ENCODE results near the gene RGS1. TPM values are rescaled to one million over a fixed set of nuclear protein-coding genes. Genes with fewer than 3 reads are reported as not detected.

The RGS1 gene
- total and polyA plus RNA-seq, 11 donors = 0.28 to 20.4 (median 1.1) TPM; not detected in 1

GRCh38 chr1:192615055-192615454 is 39.5 kb downstream of the RGS1 start:
- Histone ChIP-seq H3K36me3 (no peaks in the 10 kb centered on the region), H3K9me3 (no peaks in the 10 kb centered on the region), H3K4me3 (no peak overlapping the region), H3K27ac (no peak overlapping the region), H3K27me3 (no peaks in the 10 kb centered on the region), H3K4me1 (no peaks in the 10 kb centered on the region)
- intact Hi-C loops (cut with DNase I) = loop anchor here in 4 of 10 donors (10.0 kb wide), 4 partner anchors 190 to 410 kb away; partner anchors contain the start of gene RGS2 (in 2 of the 4)
- no peak for ATAC-seq
- no peak for DNase-seq
- WGBS, 4 donors = 93 to 100% (median 98%) methylated on average over 1 of the region's 1 CpG
- TF ChIP-seq CTCF (IDR thresholded peaks at IDR 0.05) = no peak
- no peak for TF ChIP-seq POLR2A (IDR thresholded peaks at IDR 0.05)

- DNase-seq = no peak
- H3K27ac ChIP-seq = no peak overlapping the region
These were observed 44.6 kb downstream of the RGS1 start for GRCh38 chr1:192620071-192620635.

GRCh38 chr1:192626366-192627179 is 51.0 kb downstream of the RGS1 start:
- no peaks in the 10 kb centered on the region for H3K36me3 ChIP-seq
- H3K4me3 ChIP-seq = no peak overlapping the region
- H3K27me3 ChIP-seq = no peaks in the 10 kb centered on the region
- DNase-seq (no peak), ATAC-seq (peak in 3 of 4 donors; percentile 45 to 75 (median 74))
- H3K4me1 ChIP-seq = peaks cover 0 to 35% (median 12%) of the 10 kb centered on the region in 12 donors
- no peak overlapping the region for H3K27ac ChIP-seq
- intact Hi-C loops (cut with DNase I) = loop anchor here in 2 of 10 donors (5.0 to 10.0 kb wide), 2 partner anchors 178 to 181 kb away; partner anchors contain the start of gene RGS2 (in 2 of the 2)
- TF ChIP-seq POLR2A (IDR thresholded peaks at IDR 0.05) (no peak), CTCF (IDR thresholded peaks at IDR 0.05) (no peak)
- WGBS, 4 donors = 21 to 31% (median 28%) methylated on average over 3 of the region's 3 CpGs
- peaks cover 0 to 5% (median 0%) of the 10 kb centered on the region in 12 donors for H3K9me3 ChIP-seq

More at GRCh38 chr1:192620071-192620635, 44.6 kb downstream of the RGS1 start:
- Histone ChIP-seq H3K9me3 (peaks cover 0 to 5% (median 0%) of the 10 kb centered on the region in 12 donors), H3K27me3 (no peaks in the 10 kb centered on the region), H3K4me3 (no peak overlapping the region), H3K36me3 (no peaks in the 10 kb centered on the region), H3K4me1 (no peaks in the 10 kb centered on the region)
- ATAC-seq = no peak
- intact Hi-C loops (cut with DNase I) = loop anchor here in 1 of 10 donors (10.0 kb wide), 1 partner anchor 185 kb away; the partner anchor contains the start of gene RGS2
- TF ChIP-seq CTCF (IDR thresholded peaks at IDR 0.05) = no peak

- intact Hi-C loops (cut with DNase I) = loop anchor here in 2 of 10 donors (5.0 to 10.0 kb wide), 2 partner anchors 177 to 179 kb away; partner anchors contain the start of gene RGS2 (in 2 of the 2)
- Histone ChIP-seq H3K27ac (no peak overlapping the region), H3K36me3 (no peaks in the 10 kb centered on the region), H3K9me3 (no peaks in the 10 kb centered on the region), H3K4me3 (no peak overlapping the region), H3K4me1 (peaks cover 0 to 35% (median 12%) of the 10 kb centered on the region in 12 donors), H3K27me3 (no peaks in the 10 kb centered on the region)
- no peak for ATAC-seq
- no peak for TF ChIP-seq POLR2A (IDR thresholded peaks at IDR 0.05)
- no peak for TF ChIP-seq CTCF (IDR thresholded peaks at IDR 0.05)
- WGBS, 4 donors = 68 to 79% (median 73%) methylated on average over 5 of the region's 5 CpGs
- no peak for DNase-seq
These were observed 52.3 kb downstream of the RGS1 start for GRCh38 chr1:192627901-192628300.
